ENCODE results near the gene XXYLT1.

- TF ChIP-seq CTCF (IDR thresholded peaks at IDR 0.05) (no peak), POLR2A (IDR thresholded peaks at IDR 0.05) (no peak)
Measured at GRCh38 chr3:195031574-195032003, 239.4 kb downstream of the XXYLT1 start.
